K562 (cell line): ENCODE measurements around the gene TOGARAM2. TPM values are rescaled to one million over a fixed set of nuclear protein-coding genes. Genes with fewer than 3 reads are reported as not detected.

Experiments used
- ATAC-seq: fragments of 200-7000 bp; cut with Tn5 transposase; 3 replicates; pipeline ENCODE4 v1.9.1; 2020; ENCODE audit warnings: moderate library complexity
- BruUV-seq: library from RNA; stranded (reverse); fragments of 400-500 nt; replicated peaks from 2 replicates; lab custom pipeline; 2021; lab: Mats Ljungman, UMichigan
- CTCF ChIA-PET: fragments of 300-600 bp; formaldehyde crosslinking; extraction: SDS; loops from one replicate; lab custom pipeline; 2021; ENCODE audit warnings: low intra/inter-chr PET ratio; lab: Yijun Ruan, JAX
- POLR2A ChIA-PET: fragments of 300-600, 350-650 bp; sonication (Branson Sonifier 250); formaldehyde crosslinking; extraction: SDS; loops from one replicate; lab custom pipeline; 2021; ENCODE audit warnings: antibody characterized with exemption, inconsistent platforms; lab: Yijun Ruan, JAX
- DNase-seq, 4 experiments: peaks; one replicate each; pipeline versions ENCODE4 v3.0.0 to v3.0.0-alpha.2; 2011 to 2018; ENCODE audit warnings: low spot score in 3 of 4, mixed read lengths in 3 of 4; ENCODE audit errors: extremely low read depth in 1 of 4
- FAIRE-seq: peaks from 2 replicates; lab custom pipeline; 2011; peaks lifted over from hg19 to GRCh38; lab: Jason Lieb, UNC
- H2AFZ ChIP-seq: 2 replicates; pipeline ENCODE4 v1.6.0; 2011; ENCODE audit warnings: low read depth, low read length, control low read depth, inconsistent platforms
- H3K27ac ChIP-seq: fragments of 200-600 bp; 3 replicates; pipeline ENCODE4 v1.8.0; 2011; ENCODE audit warnings: low read depth, mild to moderate bottlenecking, control low read depth, inconsistent platforms, low read length, moderate library complexity, mixed read lengths; ENCODE audit errors: extremely low read depth
- H3K27me3 ChIP-seq, 2 experiments: fragments of 300-600 bp in 1 of 2; 2 replicates in 1 of 2; 3 replicates in 1 of 2; pipeline versions ENCODE4 v1.6.0 to v1.8.0; 2011; ENCODE audit warnings: inconsistent platforms in 2 of 2, low read length in 2 of 2, mild to moderate bottlenecking in 1 of 2, mixed read lengths in 1 of 2, moderate library complexity in 1 of 2; ENCODE audit not compliant: control insufficient read depth in 2 of 2, insufficient read depth in 2 of 2
- H3K36me3 ChIP-seq: fragments of 300-600 bp; 3 replicates; pipeline ENCODE4 v1.8.0; 2011; ENCODE audit warnings: mild to moderate bottlenecking, low read length, inconsistent platforms; ENCODE audit not compliant: control insufficient read depth, insufficient read depth
- H3K4me1 ChIP-seq, 2 experiments: fragments of 200-600 bp in 1 of 2; replicated peaks in 1 of 2; 2 replicates in 1 of 2; 3 replicates in 1 of 2; pipeline versions ENCODE4 v1.5.1 to v1.8.0; 2011; ENCODE audit warnings: inconsistent platforms in 2 of 2, low read length in 2 of 2, mild to moderate bottlenecking in 1 of 2, mixed read lengths in 1 of 2, moderate library complexity in 1 of 2; ENCODE audit not compliant: control insufficient read depth in 2 of 2, insufficient read depth in 2 of 2
- H3K4me2 ChIP-seq: 2 replicates; pipeline ENCODE4 v1.6.1; 2011; ENCODE audit warnings: low read length, control low read depth, inconsistent platforms, mixed read lengths; ENCODE audit not compliant: insufficient read depth
- H3K4me3 ChIP-seq: fragments of 200-600 bp; sonication (generic), shearing (Covaris generic); 2 replicates; pipeline ENCODE4 v1.5.1; 2016; ENCODE audit warnings: control low read depth, inconsistent platforms
- H3K79me2 ChIP-seq: fragments of 200-600 bp; 3 replicates; pipeline ENCODE4 v1.8.0; 2011; ENCODE audit warnings: low read length, inconsistent platforms; ENCODE audit not compliant: control insufficient read depth, insufficient read depth
- H3K9ac ChIP-seq, 2 experiments: 2 replicates each; pipeline versions ENCODE4 v1.6.0 to v1.6.1; 2011; ENCODE audit warnings: low read depth in 2 of 2, low read length in 2 of 2, control low read depth in 1 of 2, inconsistent platforms in 1 of 2, mild to moderate bottlenecking in 1 of 2, mixed read lengths in 1 of 2; ENCODE audit not compliant: insufficient read depth in 1 of 2
- H3K9me1 ChIP-seq: one replicate; pipeline ENCODE4 v1.6.0; 2011; ENCODE audit warnings: inconsistent platforms, mild to moderate bottlenecking, low read length, moderate library complexity; ENCODE audit not compliant: control insufficient read depth, insufficient read depth
- H3K9me3 ChIP-seq: replicated peaks from 2 replicates; pipeline ENCODE4 v1.5.1; 2011; ENCODE audit warnings: low read depth, low read length, inconsistent platforms; ENCODE audit not compliant: control insufficient read depth, insufficient read depth
- H4K20me1 ChIP-seq: replicated peaks from 2 replicates; pipeline ENCODE4 v1.6.1; 2011; ENCODE audit warnings: low read length, inconsistent platforms, mixed read lengths; ENCODE audit not compliant: control insufficient read depth, insufficient read depth
- HMG20B ChIP-seq: fragments of 250-450 bp; sonication (Bioruptor Pico); IDR thresholded peaks from 2 replicates; pipeline ENCODE4 v1.5.0; 2021; ENCODE audit warnings: mild to moderate bottlenecking
- RAD21 ChIP-seq, 2 experiments: fragments of 250-450 bp in 1 of 2; fragments of 450-650 bp in 1 of 2; sonication (Bioruptor Pico) in 1 of 2; formaldehyde crosslinking in 1 of 2; IDR thresholded peaks in 1 of 2; conservative IDR thresholded peaks in 1 of 2; 2 replicates each; pipeline versions ENCODE4 v1.4.0 to v1.8.0; 2020 to 2022; ENCODE audit warnings: mild to moderate bottlenecking in 2 of 2, moderate library complexity in 1 of 2
- SETDB1 ChIP-seq: IDR thresholded peaks from one replicate; pipeline ENCODE4 v1.6.1; 2012; ENCODE audit warnings: low read length, control low read depth, inconsistent platforms
- STAT5B ChIP-seq: fragments of 250-450 bp; sonication (Bioruptor Pico); IDR thresholded peaks from 2 replicates; pipeline ENCODE4 v1.8.0; 2021; ENCODE audit warnings: mild to moderate bottlenecking, inconsistent platforms
- TRIM28 ChIP-seq: fragments of 450-650 bp; IDR thresholded peaks from 2 replicates; pipeline ENCODE4 v1.6.1; 2017
- WGBS: fragments of 100-300 bp; shearing (Covaris generic); methylation state at CpG from one replicate; pipeline ENCODE4 v1.1.6; 2016; ENCODE audit warnings: low coverage, mixed read lengths; ENCODE audit not compliant: insufficient coverage; ENCODE audit errors: missing lambda C conversion rate; 5-methylcytosine and 5-hydroxymethylcytosine counted together
- in situ Hi-C: fragments of 300-500 bp; cut with MboI; formaldehyde crosslinking; loops from 4 replicates; pipeline ENCODE4 v1.15.0; 2018; ENCODE audit warnings: inconsistent platforms, mixed read lengths
- intact Hi-C: fragments of 100-400 bp; cut with micrococcal nuclease; formaldehyde crosslinking; loops from 2 replicates; pipeline ENCODE4 v1.14.2; 2022
- polyA plus RNA-seq, 8 experiments: library from polyadenylated mRNA; depleted of rRNA in 4 of 8; stranded (reverse) in 5 of 8; unstranded in 3 of 8; fragments of >200 nt; fragmentation: Nextera tagmentation in 2 of 8; fragmentation: Illumina TruSeq in 1 of 8; extraction: Ambion mirVana in 2 of 8; extraction: Trizol in 1 of 8; gene quantifications; 2 replicates each; pipeline versions ENCODE4 v1.2.1 to v1.2.3, GENCODE V29; 2011 to 2014; ENCODE audit warnings: inconsistent platforms in 1 of 8, missing spikeins in 1 of 8
- total RNA-seq, 7 experiments: library from RNA; depleted of rRNA in 6 of 7; stranded (reverse); fragments of >200 nt in 6 of 7; fragmentation: Illumina TruSeq in 2 of 7; extraction: Trizol in 2 of 7; gene quantifications; 2 replicates each; pipeline versions ENCODE4 v1.2.1 to v1.2.3, GENCODE V29; 2011 to 2021; ENCODE audit warnings: low replicate concordance in 1 of 7

TOGARAM2 gene
- total and polyA plus RNA-seq, 9 of the 15 experiments (the other 6 are each of a cell fraction or from before 2014, with no cell fraction given): not detected

DNA sequence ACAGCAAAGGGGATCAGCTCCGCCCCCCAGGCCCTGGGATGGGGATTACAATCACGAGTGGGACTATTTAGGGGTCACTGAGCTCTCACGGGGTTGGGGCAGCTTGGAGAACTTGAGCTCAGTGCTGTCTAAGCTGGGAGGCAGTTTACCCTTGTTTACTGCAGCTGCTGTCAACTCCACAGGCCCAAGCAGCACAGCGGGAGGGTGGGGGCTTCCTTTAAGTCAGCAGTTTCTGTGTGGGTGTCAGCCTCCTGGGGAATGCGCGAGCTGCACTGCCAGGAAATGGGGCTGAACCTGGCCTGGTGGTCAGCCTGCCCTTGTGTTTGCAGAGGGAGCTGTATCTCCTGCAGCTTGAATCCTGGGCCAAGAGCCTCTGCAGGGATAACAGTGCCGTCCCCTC is 29.8 kb downstream of the TOGARAM2 start:
- TF ChIP-seq RAD21 (CRISPR knock-in tag; conservative IDR thresholded peaks at IDR 0.05 in 1 of 2, IDR thresholded peaks at IDR 0.05 in 1 of 2) (no peak), HMG20B (CRISPR knock-in tag) (no peak), STAT5B (CRISPR knock-in tag) (no peak), SETDB1 (no peak), TRIM28 (no peak)
- in situ Hi-C loops: no loop called here

More for the DNA sequence above, 29.8 kb downstream of the TOGARAM2 start:
- Histone ChIP-seq H3K27ac (no peak overlapping the region), H3K27me3 (peaks cover 32 to 72% of the 10 kb centered on the region in 2 experiments), H3K79me2 (no peaks in the 10 kb centered on the region), H3K9ac (no peak overlapping the region), H4K20me1 (no peaks in the 10 kb centered on the region), H3K9me3 (no peaks in the 10 kb centered on the region; the same call in 1 of the 2 replicates), H3K36me3 (no peaks in the 10 kb centered on the region), H3K9me1 (peaks cover 3% of the 10 kb centered on the region), H3K4me2 (no peak overlapping the region), H3K4me3 (no peak overlapping the region), H2AFZ (no peak overlapping the region), H3K4me1 (peaks cover 8 to 14% of the 10 kb centered on the region in 2 experiments; a peak in 4 of 5 replicates)
- ChIA-PET POLR2A (interaction anchor here (0.7 to 1.5 kb wide), 6 partner anchors 10 to 232 kb away, joined by 3 to 5 read pairs (median 3); no protein-coding TSS in a partner anchor), CTCF (no interaction called here)
- WGBS: 2% methylated on average over 7 of the region's 7 CpGs
- intact Hi-C loops: loop anchor here (5.0 kb wide), 1 partner anchor 54 kb away; no protein-coding TSS in a partner anchor
- BruUV-seq: no TSS peak
- DNase-seq (peak in 1 of 4 experiments; percentile 13), ATAC-seq (peak; percentile 31; the same call in 2 of the 3 replicates), FAIRE-seq (no peak)
